VCaP (cell line): ENCODE data around the gene ACOT7.
A peak's percentile ranks its signal among the peaks of the same experiment; 100 is the strongest.

Experiments
- H3K27ac ChIP-seq: fragments of 450-650 bp; 2 replicates; pipeline ENCODE4 v1.5.1; 2017
- TF ChIP-seq, protein P1 (sequence below): fragments of 450-650 bp; conservative IDR thresholded peaks from 2 replicates; pipeline ENCODE4 v1.5.1; 2017; ENCODE audit warnings: mild to moderate bottlenecking, moderate library complexity

Gene ACOT7

DNA sequence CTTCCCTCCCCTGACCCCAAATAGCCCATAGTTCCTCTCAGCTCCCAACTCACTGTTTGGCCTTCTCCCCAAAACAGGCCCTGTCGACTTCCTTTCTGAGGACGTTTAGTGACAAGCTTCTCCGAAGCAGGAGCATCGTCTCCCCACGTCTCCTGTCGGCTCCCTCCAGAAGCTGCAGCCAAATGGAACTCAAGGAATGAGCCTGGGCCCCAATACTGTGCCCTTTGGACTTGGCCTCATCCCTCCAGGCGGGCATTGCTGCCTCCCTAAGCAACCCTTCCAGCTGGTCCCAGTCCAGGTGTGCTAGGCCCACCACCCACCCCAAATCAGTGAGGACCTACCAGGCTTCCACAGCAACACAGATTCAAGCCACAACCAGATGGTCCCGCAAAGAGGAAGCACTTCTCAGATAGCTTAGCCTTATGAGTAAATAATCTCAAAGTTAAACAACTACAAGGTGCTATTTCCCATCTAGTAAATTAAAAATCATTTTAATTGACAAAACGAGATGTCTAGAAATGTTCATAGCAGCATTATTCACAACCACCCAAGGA lies 33.0 kb downstream of the ACOT7 start:
- TF ChIP-seq, protein P1, sequence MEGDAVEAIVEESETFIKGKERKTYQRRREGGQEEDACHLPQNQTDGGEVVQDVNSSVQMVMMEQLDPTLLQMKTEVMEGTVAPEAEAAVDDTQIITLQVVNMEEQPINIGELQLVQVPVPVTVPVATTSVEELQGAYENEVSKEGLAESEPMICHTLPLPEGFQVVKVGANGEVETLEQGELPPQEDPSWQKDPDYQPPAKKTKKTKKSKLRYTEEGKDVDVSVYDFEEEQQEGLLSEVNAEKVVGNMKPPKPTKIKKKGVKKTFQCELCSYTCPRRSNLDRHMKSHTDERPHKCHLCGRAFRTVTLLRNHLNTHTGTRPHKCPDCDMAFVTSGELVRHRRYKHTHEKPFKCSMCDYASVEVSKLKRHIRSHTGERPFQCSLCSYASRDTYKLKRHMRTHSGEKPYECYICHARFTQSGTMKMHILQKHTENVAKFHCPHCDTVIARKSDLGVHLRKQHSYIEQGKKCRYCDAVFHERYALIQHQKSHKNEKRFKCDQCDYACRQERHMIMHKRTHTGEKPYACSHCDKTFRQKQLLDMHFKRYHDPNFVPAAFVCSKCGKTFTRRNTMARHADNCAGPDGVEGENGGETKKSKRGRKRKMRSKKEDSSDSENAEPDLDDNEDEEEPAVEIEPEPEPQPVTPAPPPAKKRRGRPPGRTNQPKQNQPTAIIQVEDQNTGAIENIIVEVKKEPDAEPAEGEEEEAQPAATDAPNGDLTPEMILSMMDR: no peak
- peak overlapping the region; percentile 76 for H3K27ac ChIP-seq

DNA sequence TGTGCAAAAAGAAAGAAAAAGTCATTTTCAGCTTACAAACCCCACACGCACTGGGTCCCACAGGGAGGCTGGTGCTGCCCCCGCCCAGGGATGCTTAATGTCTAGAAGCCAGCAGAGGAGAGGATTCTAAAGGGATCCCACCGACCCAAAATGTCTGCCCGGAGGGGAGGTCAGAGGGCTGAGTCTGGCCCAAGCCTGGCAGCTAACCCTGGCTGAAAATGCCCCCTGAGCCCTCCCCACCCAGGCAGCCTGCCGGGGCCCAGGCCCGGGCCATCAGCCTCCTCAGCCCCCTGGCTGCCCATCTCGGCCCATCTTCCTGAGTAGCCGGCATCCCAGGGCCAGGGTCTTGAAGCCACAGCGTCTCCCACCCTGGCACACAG lies 33.5 kb downstream of the ACOT7 start:
- TF ChIP-seq, protein P1: no peak
- peak overlapping the region; percentile 76 for H3K27ac ChIP-seq

DNA sequence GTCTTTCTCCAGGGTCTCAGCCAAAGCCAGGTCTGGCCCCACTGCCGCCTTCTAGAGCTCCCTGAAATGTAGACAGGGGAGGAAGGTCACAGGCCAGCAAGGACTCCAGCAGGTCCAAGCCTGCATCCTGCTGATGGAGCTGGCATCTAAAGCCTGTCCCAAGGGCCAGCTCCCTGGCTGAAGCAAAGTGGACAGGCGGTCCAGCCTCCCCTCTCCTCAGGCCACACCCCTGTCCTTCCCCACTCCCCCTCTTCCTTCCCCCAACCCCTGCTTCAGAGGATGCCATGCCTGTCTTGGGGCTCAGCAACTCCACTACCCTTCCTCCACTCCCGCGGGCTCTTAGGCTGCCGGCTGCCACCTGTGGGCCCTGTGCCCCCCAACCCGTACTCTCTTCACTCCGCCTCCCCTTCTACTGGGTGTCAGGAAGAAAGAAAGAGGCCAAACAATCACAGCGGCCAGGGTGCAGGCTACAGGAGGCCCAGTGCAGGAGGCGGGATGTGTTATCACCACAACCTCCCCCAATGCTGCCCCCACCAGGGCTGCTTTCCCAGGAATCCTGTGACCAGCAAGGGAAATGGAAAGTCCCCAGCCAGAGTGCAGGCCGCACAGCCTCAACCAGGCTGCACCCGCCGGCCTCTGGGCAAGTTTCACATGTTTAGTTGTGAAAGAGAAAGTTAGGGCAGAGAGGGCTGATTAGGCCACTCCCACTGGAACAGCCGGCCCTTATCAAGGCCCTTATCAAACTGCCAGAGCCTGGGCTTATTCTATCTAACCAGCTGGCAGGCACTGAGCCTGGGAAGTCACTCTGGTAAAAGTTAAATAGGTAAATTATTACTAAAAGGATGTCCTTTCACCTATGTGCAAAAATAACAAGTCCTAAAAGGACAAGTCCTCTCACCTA lies 34.1 kb downstream of the ACOT7 start:
- peak overlapping the region; percentile 76 for H3K27ac ChIP-seq
- TF ChIP-seq, protein P1: no peak

DNA sequence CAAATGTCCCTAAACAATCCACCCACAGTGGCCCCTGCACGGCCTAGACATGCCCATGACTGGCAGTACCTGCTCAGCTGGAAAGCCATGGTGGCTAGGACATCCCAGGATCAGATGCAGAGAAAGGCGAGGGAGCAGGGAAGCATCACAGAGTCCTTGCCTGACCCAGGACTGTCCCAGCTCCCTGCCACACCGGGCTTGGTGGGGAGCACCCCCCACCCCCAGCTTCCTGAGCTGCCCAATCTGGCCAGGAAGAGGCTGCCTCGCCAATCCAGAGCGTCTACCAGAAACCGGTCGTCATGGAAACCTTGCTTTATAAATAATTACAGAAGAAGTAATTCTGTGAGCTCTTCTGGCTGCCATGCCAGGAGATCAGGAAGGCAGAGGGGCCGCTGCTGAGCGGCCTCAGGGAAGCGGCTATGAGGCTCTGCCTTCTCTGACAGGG lies 34.8 kb downstream of the ACOT7 start:
- peak overlapping the region; percentile 76 for H3K27ac ChIP-seq

DNA sequence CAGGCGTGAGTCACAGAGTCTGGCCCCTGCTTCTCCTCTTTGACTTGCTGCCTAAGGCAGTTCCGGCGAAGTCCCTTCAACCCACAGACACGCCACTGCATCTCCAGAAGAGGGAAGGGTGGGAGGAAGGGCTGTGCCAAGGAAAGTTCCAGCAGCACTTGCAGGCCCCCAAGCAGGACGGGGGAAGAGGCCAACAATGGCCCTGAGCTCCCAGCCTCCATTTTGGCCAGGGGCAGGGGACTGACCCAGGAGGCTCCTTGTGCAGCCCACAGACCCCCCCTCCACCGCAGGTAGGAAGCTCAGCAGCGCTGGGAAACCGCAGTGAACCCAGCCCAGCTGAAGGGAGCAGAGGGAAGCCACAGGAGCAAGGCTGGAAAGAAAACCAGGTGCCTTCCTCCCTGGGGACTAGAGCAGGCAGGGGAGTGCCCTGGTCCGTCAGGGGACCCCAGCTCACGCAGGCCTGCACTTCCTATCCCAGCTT lies 35.4 kb downstream of the ACOT7 start:
- H3K27ac ChIP-seq: peak overlapping the region; percentile 76; the same call in 1 of the 2 replicates
- TF ChIP-seq, protein P1: no peak

More for the DNA sequence above, 34.8 kb downstream of the ACOT7 start:
- TF ChIP-seq, protein P1: no peak

DNA sequence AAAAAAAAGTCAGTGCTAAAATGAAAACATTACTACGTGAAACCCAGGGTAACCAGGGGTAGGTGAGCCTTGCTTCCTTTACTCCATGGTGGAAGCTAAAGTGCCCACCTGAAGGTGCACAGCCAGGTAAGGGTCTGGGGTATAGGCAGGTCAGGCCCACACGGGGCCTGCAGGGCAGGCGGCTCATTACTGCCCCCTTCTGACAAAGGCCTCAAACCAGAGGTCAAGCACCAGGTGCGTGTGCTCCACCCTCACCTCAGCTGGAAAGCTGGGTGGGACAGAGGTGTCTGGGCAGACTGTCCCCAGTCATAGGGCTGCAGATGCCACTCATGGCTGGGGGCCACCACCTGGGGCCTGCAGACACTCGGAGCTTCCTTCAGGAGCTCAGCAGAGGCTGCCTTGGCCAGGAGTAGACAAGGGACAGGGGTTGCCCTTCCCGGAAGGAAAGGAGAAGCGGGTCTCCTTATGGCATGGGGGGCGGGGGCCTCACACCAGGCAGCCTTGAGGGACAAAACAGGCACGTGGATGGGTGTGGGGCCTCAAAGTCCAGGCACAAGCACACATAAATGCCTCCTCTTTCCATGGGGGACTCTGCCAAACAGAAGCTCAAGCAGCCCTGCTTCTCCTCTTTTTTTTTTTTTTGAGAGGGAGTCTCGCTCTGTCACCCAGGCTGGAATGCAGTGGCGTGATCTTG lies 36.2 kb downstream of the ACOT7 start:
- H3K27ac ChIP-seq: no peak overlapping the region
- TF ChIP-seq, protein P1: peak; percentile 27

DNA sequence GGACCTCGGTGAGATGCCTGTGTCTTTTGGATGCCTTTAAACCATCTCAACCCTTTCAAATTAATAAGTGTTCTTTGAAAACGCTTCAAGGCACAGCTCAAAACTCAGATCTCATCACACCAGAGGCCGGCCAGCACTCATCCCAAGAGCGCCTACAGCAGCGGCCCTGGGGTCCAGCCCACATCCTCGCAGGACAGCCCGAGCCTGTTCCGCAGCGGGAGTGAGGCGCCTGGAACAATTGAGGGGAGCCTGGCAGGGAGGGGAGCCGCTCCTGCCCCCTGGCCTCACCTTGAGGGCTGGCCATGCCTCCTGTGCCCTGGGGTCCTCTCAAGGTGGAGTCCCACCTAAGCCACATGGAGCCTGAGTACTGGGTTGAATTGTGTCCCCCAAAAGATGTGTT lies 37.9 kb downstream of the ACOT7 start:
- TF ChIP-seq, protein P1: no peak
- no peak overlapping the region for H3K27ac ChIP-seq
